ENCODE results near the gene USH2A.

Gene USH2A

DNA sequence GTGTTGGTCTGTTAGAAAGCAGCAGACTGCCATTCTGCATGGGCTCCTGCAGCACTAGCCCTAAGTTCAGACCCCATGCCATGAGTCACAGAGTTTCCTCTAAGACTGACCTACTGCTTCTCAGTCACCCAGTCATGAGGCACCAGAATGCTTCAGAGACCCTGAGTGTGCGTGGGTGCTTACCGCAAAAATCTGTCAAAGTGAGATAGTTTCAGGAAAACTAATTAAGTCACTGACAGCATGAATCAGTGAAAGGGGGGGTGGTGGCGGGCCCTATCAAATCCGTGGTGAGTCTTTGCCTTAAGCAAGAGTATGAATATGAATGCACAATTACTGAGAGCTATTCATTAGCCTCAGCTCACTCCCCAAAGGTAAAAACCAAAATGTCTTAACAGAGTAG is 758.0 kb downstream of the USH2A start:
- DNase-seq = no peak

DNA sequence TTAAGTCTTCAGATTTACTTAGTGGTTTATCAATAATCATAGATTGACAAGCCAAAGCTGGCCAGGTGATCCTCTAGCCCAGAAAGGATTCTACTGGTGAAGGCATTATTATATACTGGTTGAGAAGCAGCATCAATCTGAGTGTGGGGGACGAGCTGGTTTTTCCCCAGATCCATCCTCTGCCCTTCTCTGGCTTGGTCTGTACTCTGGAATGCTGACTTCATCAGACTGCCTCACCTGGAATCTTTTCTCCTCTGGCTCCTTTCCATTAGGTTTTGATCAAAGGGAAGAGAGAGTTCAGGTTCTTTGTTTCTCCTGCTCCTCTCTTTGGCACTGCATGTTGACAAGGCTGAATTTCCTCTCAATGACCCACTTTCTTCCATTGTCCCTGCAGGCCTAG is 762.2 kb downstream of the USH2A start:
- DNase-seq = no peak

DNA sequence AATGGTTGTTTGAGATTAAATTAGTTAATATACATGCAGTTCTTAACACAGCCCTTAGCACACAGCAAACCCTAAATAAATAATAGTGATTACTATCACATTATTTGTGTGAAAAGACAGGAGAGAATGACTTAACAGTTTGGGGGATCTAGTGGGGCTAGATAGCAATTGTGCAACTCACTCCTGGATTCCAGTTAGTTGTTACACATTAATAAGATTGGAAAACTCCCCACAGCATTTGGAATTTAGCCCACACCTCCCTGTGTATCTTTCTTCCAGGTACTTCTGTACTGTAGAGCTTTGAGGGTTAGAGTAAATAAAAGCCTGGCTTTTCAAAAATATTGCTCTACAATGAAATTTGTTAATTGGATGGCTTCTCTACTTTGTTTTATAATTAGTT is 763.0 kb downstream of the USH2A start:
- DNase-seq = no peak

DNA sequence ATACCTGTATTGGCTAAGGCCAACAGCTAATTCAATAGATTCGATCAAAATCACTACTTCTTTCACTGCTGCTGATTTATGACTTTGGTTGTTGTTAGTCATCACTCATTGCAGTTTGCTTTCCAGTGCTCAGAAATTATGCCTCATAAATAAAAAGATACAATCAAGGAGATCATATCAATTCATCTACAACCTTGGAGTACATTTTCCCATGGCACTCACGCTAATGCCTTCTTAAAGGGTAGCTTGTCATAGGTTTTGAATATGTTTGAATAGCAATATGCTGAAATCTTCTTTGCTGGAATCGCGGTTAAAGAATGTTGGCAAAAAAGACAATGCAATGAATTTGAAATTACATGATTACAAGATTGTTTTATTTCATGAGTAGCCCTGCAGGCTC is 766.2 kb downstream of the USH2A start:
- no peak for DNase-seq

DNA sequence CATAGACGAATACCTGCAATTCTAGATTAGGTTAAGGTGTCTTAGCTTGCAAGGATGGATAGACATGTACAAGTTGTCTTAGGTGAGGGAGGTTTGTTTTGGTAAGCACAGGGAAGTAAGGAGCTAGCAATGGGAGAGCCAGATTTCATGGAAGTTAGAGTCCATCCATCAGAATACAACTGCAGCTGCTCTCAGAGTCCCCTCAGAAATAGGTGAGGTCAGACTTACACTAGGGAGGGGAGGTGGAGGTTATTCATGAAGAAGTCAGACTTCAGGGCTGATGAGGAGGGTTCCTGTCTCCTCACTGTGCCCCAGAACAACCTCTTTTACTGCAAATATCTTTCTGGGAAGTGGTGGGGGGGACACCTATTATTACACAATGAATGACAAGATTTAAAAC is 770.9 kb downstream of the USH2A start:
- no peak for DNase-seq

DNA sequence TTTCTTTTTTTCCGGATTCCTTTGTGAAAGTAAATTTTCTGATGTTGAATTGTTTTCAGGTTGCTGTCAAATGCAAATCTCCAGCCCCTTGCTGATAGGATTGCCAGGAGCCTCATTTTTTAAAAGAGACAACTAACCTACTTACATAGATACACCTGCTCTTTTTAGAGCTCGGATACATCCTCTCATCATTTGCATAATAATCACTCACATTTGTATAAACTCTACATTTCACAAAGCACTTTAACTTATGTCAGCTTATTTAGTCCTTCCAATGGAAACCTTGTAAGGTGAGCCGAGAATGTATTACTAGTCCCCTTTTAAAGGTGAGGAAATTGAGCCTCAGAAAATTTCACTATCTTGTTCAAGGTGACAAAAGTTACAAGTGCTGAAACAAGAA is 771.4 kb downstream of the USH2A start:
- DNase-seq = no peak

DNA sequence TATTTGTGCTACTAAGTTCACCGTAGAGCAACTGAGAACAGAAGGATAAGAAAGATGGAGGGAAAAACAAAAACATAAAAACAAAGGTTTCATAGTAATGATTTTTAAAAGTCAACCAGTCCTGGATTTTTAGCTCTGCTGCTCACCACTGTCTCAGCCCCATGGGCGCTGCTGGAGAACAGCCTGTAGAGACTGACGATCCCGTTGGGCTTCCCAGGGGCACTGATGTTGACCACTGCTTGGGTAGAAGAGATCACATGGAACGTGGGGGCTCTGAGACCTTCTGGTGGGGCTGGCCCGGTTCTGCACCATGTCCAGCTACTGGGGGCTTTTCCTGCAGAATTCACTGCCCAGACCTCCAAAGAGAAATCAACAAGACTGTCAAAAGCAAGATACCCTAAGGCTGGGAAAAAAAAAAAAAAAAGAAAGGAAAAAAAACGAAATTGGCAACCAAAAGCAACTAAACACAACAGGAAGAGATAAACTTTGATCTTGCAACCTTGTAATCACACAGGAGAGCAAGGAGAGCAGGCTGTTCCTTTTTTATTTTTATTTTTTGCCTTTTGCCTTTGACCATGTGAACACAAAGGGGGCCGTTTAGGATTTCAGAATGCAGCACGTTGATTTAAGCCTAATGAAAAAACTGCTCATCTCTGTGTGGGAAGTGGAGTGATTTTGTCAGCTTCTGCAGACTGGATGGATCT is 772.6 kb downstream of the USH2A start:
- no peak for DNase-seq

DNA sequence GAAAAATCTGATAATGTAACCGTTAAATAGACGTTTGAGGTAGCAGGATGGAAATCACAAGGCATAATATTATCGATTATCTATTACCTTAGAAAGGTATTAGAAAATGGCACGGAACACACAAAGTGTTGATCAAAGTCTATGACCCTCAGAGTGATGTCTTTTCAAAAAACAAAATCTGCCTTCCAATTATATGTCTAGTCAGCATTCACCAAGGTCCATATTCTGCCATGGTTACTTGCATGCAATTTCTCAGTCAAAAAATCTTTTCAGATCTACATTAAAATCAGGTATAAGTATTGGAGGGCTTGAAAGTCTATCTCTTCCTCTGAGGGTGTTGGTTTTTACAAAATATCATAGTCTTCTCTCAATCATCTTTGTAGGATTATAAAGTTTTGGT is 774.3 kb downstream of the USH2A start:
- no peak for DNase-seq

DNA sequence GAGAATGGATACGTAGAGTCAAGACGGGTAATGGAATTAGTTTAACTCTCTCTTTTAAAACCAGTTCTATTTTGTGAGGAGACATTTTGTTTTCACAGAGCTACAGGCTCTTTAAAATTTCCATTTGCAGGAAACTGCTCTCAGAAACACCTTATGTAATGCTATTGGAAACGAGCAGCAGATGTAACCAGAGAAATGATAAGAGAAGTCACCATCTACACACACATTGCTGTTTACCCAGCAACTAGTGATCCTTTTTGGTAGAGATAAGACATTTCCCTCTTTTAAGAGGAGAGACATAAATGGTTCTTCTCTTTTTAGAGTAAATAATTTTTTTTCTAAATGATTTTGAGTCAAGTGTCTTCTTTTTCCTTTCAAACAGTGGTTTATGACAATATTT is 775.5 kb downstream of the USH2A start:
- no peak for DNase-seq

DNA sequence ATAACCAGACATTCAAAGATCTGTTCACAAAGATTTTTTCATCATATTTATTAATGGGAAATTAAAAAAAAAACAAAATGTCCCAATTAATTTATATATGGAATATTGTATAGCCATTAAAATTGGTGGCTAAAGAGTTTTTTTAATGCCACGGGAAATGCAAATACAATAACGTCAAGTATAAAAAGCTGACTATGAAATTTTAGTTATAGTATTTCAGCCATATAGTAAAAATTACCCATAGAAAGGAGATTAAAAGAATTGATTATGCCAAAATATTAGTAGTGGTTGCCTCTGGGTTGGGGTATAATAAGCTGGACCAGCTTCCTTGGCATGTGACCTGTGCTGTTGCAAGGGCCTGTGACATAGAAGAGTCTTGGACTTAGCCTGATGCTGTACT is 777.4 kb downstream of the USH2A start:
- DNase-seq = no peak

DNA sequence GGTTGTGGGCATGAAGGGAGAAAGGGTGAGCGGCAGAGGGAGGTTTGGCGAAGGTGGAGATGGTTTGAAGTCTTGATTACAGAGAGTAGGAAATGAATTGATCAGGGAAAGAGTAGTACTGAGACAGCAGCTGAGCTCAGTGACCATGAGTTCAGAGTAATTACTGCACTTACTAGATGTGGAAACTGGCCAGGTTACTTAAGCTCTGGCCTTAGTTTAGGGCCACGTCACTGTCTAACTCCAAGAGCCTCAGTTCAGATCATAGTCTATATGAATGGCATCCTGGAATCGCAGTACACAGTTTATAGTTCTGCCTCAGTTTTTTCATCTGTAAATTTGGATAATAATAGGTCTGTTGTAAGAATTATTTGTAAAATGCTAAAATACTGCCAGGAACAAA is 778.1 kb downstream of the USH2A start:
- DNase-seq = no peak

DNA sequence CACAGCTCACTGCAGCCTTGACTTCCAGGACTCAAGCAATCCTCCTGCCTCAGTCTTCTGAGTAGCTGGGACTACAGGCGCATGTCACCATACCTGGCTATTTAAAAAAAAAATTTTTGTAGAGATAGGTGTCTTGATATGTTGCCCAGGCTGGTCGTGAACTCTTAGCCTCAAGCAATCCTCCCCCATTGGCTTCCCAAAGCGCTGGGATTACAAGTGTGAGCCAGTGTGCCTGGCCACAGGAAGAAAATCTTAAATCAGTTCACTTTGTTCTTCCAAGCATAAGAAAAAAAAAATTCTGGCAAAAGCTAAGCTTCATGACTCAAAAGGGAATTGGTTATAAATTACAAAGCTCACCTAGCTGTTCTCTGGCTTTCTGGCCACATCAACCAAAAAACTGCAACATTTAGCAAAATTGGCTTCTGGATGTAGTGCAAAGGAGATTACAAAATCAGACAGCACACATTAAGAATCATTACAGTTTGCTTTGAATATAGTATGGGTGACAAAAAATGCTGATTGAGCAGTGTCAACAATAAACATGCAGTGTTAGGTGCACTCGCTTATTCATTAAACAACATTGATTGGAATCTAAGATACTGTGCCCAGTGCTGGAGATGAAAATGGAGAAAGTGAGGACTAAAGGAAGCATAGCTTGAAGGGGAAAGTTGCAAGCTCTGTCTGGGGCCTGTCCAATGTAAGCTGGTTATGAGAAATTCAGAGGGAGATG is 779.5 kb downstream of the USH2A start:
- no peak for DNase-seq

DNA sequence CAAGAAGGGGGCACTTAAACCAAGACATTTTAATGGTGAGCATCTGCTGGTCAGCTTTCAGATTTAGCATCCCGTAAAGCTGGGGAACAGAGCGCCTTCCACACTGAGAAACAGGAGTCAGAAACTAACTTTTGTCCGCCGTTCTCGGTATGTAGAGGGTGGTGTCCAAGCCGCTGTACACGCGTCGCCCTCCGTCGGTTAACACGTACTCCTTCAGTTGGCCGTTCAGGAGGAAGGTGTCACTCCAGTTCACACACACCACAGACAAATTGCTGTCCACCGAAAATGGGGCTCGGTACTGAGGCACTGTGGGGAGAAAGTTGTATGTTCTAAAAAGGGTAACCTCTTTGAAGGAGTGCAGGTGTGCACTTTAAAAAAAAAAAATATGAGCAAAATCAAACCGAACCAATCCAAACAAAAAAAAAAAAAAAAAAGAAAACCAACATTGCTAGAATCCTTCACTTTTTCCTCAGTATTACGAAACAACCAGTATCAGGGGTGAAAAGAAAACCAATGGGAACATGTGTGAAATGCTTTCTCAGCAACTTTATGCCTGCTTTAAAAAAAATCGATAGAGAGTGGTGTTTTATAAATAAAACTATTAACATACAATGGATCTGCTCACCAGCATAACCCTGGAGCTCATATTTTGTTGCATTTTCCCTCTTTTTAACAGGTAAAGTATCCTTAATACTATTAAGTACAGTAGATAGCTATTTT is 782.7 kb downstream of the USH2A start:
- DNase-seq = no peak

DNA sequence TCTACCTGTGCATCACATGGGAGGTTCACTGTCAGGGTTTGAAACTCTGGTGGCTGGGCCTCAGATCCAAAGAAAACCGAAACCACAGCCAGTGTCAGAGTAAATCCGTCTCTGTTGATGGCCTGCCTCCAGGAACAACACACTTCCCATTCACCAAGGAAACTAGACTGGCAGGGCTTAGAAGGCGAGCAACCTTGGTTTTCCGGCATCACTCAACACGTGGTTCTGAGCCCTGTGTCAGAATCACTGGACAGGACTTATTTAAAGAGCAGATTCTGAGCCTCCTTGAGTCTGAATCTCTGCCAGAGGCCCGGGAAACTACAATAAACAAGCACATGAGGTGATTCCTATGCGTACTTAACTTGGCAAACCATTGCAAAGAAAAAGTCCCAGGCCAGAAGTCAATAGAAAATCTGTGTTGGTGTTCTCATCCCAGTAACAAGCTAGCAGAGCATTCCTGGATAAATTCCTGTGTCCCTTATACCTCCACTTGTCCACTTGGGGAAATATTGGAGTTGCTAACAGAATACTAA is 786.1 kb downstream of the USH2A start:
- no peak for DNase-seq

DNA sequence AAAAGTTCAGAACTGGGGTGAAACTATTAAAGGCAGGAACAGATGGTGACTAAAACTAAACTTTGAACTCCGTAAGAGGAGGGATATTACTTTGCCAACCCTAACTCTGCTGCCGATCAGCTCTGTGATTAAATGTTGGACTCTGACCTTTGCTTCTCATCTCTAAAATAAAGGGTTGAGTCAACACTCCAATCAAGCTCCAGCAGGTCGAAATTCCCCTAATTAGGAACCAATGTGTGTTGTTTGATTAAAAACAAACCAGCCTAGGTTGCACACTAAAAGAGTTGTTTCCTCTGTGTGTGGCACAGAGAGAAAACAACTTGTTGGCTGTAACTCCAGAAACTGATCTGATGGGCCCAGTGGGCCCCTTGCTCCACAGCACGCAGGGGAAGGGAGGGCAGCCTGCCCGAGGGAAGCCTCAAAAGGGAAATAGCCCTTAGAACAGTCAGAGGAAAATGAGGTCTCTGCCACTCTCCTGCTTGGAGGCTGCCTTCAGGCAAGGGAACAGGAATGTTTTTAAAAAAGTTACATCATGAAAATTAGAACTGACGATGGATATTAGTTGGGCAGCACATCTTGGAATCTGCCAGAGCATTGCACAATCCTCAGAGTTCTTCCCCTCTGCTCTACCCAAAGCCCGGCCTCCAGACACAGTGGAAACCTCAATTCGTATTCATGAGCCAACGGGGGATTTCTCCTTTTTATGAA is 786.8 kb downstream of the USH2A start:
- DNase-seq = peak in 1 of 2 experiments; percentile 20

DNA sequence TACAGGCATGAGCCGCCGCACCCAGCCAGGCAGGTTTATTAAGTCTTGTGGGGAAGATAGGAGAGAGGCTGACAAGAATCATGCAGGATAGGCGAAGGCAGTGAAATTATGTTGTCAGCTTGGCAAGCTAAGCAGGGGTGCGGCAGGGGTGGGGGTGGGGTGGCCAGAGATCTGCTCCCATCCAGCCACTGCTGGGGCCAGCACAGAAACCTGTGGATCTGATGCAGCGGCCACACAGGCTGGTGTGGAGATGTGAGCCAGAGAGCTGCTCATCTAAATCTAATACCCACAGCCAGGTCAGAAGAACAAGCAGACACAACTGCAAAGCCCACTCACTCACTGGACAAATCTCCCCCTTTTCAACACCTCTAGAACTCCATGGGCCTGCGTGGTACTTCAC is 787.4 kb downstream of the USH2A start:
- DNase-seq = no peak

DNA sequence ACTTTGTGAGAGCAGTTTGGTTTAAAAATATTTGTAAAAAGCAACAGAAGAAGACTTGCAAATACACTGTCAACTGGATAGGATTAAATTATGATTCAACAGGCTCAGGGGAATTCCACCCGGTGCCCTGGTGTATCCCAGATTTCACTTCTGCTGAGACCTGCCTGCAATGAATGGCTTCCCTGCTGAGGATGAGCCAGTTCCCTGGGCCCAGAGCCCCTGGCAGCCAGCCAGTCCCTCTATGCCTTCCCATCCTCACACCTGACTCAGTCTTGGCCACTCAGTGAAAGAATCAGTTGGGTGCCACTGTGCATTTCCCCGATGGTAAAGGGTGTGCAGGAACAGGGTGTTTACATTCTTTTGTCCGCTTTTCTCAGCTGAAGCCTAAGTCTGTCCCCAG is 791.8 kb downstream of the USH2A start:
- DNase-seq = no peak

DNA sequence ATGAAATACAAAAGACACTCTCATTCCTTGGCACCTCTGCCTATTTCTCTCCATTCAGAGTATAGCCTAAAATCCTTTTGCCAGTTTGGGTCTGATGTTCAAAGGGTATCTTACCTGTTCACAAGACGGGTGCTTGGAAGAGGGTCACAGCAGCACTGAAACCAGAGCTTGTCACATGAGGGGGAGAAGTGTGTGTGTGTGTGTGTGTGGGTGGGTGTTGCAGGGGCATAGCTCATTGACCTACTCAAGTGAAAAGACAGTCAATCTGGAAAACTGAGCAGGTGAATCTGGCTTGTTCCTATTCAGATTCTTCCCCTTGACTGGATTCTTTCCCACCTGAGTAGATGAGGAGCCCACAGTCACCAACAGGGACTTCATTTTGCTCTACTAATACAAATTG is 792.2 kb downstream of the USH2A start:
- DNase-seq = no peak

DNA sequence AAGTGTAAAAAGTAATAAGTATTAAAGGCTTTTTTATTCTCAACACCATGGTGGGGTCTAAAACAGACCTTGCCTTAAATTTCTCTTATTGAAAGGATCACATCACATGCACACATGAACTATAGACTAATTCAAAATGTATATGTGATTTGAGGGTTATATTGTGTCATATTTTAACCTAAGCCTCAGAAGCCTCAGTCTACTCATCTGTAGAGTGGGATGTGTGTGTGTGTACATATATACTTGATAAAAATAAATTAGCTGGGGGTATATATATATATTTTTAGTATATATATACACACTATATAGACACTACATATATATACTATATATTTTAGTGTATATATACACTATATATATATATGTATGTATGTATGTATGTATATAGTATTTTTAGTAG is 797.3 kb downstream of the USH2A start:
- DNase-seq = no peak

DNA sequence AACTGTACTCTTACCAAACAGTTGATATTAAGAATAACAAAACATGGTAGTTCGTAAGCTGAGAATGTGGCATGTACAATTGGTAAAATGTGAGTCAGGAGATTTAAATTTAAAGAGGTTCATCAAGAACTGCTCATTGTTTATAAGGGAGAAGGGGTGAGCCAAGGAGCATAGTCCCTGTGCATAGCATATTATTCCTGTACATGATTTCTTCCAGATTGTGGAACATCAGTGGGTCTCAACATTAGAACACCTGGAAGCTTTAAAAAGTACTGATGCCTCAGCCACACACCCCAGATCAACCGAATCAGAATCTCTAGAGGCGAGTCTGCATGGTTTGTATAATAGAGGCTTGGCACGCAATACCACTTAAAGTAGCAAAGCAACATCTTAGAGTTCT is 800.1 kb downstream of the USH2A start:
- DNase-seq = no peak

DNA sequence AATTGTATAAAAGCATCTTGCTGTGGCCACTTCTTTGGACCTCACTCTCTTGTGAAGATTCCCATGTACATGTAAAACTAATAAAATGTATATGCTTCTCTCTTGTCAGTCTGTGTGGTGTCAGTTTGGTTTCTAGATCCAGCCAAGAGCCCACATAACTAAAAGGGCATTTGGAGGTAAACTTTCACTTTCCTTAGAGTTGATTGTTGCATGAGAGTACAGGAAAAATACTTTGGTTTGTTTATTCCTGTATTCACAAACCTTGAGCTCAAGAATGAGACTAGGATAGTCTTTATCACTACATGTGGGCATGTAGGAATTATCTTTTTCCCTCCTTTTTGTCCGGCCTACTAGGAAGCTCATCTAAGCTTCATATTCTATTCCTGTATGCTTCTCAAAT is 805.3 kb downstream of the USH2A start:
- no peak for DNase-seq

DNA sequence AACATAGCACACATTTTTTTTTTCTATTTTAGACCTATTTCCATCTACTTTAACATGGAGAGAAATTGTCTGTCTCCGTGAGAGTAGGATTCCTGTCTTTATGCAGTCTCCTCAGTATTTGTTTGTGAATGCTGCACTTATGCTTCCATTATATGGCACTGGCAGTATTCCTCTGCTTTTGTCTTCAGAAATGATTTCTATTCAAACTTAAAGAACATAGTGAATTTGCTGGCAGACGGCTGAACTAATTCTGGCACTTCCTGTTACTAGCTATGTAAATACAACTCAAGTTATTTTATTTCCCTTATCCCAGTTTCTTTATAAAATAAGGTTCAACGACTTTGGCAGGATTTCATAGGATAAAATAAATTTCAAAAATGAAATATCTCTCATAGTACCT is 810.9 kb downstream of the USH2A start:
- DNase-seq = no peak

DNA sequence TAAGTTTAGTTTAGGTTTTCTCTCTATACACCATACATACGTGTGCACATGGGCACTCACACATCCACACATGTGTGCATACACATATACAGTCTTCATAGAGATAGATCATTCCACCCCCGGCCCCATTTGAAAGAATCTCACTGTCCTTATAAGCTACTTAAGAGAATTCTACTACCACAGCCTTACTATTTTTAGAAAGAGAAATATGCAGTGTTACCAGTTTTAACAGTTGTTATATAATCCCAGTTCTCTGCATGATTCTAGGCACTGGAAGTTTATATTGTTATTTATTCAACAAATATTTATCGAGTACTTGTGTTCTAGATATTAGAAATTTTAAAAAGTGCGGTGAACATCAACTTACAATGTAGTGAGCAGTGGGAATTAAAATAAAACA is 814.6 kb downstream of the USH2A start:
- no peak for DNase-seq
